ENCODE measurements around the gene ITGAL.
A peak's percentile ranks its signal among the peaks of the same experiment; 100 is the strongest.
"Not testable (repeated sequence)": the region's sequence is repeated elsewhere in the genome, so short reads cannot be mapped to it uniquely, and the experiment has no call there.

The ITGAL gene

GRCh38 chr16:30446203-30446595 lies 26.3 kb upstream of the ITGAL start:
- H3K36me3 ChIP-seq (ENCODE audit: low read depth), result peaks cover 17% of the 10 kb centered on the region
- peaks cover 6% of the 10 kb centered on the region for H3K4me1 ChIP-seq (ENCODE audit: insufficient read depth, poor library complexity, severe bottlenecking)
- H3K27ac ChIP-seq (ENCODE audit: poor library complexity, severe bottlenecking), result peak overlapping the region; percentile 38
- H3K9me3 ChIP-seq (ENCODE audit: severe bottlenecking), result no peaks in the 10 kb centered on the region
- peak overlapping the region; percentile 65 for H3K4me3 ChIP-seq (ENCODE audit: severe bottlenecking)
- DNase-seq (ENCODE audit: low spot score) (no peak), ATAC-seq (ENCODE audit: low read depth) (no peak)
- TF ChIP-seq CTCF (IDR thresholded peaks at IDR 0.05; ENCODE audit: poor library complexity, severe bottlenecking), result no peak
- no peaks in the 10 kb centered on the region for H3K27me3 ChIP-seq (ENCODE audit: insufficient read depth, poor library complexity, severe bottlenecking)

- no peak overlapping the region for H3K4me3 ChIP-seq (ENCODE audit: severe bottlenecking)
- no peaks in the 10 kb centered on the region for H3K27me3 ChIP-seq (ENCODE audit: insufficient read depth, poor library complexity, severe bottlenecking)
- H3K36me3 ChIP-seq (ENCODE audit: low read depth), result peaks cover 17% of the 10 kb centered on the region
- ATAC-seq (ENCODE audit: low read depth) (no peak), DNase-seq (ENCODE audit: low spot score) (no peak)
- peaks cover 6% of the 10 kb centered on the region for H3K4me1 ChIP-seq (ENCODE audit: insufficient read depth, poor library complexity, severe bottlenecking)
- no peaks in the 10 kb centered on the region for H3K9me3 ChIP-seq (ENCODE audit: severe bottlenecking)
- H3K27ac ChIP-seq (ENCODE audit: poor library complexity, severe bottlenecking), result no peak overlapping the region
- TF ChIP-seq CTCF (IDR thresholded peaks at IDR 0.05; ENCODE audit: poor library complexity, severe bottlenecking), result no peak
Measured at GRCh38 chr16:30447512-30448226, 24.9 kb upstream of the ITGAL start.

- Histone ChIP-seq H3K4me1 (ENCODE audit: insufficient read depth, poor library complexity, severe bottlenecking) (peaks cover 6% of the 10 kb centered on the region), H3K4me3 (ENCODE audit: severe bottlenecking) (no peak overlapping the region), H3K36me3 (ENCODE audit: low read depth) (peaks cover 8% of the 10 kb centered on the region), H3K9me3 (ENCODE audit: severe bottlenecking) (no peaks in the 10 kb centered on the region), H3K27me3 (ENCODE audit: insufficient read depth, poor library complexity, severe bottlenecking) (no peaks in the 10 kb centered on the region), H3K27ac (ENCODE audit: poor library complexity, severe bottlenecking) (no peak overlapping the region)
- no peak for ATAC-seq (ENCODE audit: low read depth)
- TF ChIP-seq CTCF (IDR thresholded peaks at IDR 0.05; ENCODE audit: poor library complexity, severe bottlenecking), result no peak
- no peak for DNase-seq (ENCODE audit: low spot score)
Measured at GRCh38 chr16:30449116-30449435, 23.5 kb upstream of the ITGAL start.

- not testable (repeated sequence) for H3K27me3 ChIP-seq (ENCODE audit: insufficient read depth, poor library complexity, severe bottlenecking); DNase-seq (ENCODE audit: low spot score); H3K4me3 ChIP-seq (ENCODE audit: severe bottlenecking); H3K4me1 ChIP-seq (ENCODE audit: insufficient read depth, poor library complexity, severe bottlenecking); H3K9me3 ChIP-seq (ENCODE audit: severe bottlenecking); ATAC-seq (ENCODE audit: low read depth); H3K27ac ChIP-seq (ENCODE audit: poor library complexity, severe bottlenecking); H3K36me3 ChIP-seq (ENCODE audit: low read depth)
Measured at GRCh38 chr16:30452709-30453580, 19.6 kb upstream of the ITGAL start.

- DNase-seq (ENCODE audit: low spot score) (no peak), ATAC-seq (ENCODE audit: low read depth) (no peak)
- Histone ChIP-seq H3K9me3 (ENCODE audit: severe bottlenecking) (no peaks in the 10 kb centered on the region), H3K36me3 (ENCODE audit: low read depth) (no peaks in the 10 kb centered on the region), H3K4me1 (ENCODE audit: insufficient read depth, poor library complexity, severe bottlenecking) (no peaks in the 10 kb centered on the region), H3K27me3 (ENCODE audit: insufficient read depth, poor library complexity, severe bottlenecking) (no peaks in the 10 kb centered on the region), H3K27ac (ENCODE audit: poor library complexity, severe bottlenecking) (no peak overlapping the region), H3K4me3 (ENCODE audit: severe bottlenecking) (no peak overlapping the region)
- TF ChIP-seq CTCF (IDR thresholded peaks at IDR 0.05; ENCODE audit: poor library complexity, severe bottlenecking), result no peak
Measured at GRCh38 chr16:30456302-30456701, 16.2 kb upstream of the ITGAL start.

Data from RWPE2 (cell line).